Gastrocnemius medialis (tissue), 4 donors: ENCODE results near the gene SMYD1. TPM values are rescaled to one million over a fixed set of nuclear protein-coding genes. Genes with fewer than 3 reads are reported as not detected.

Source experiments
- ATAC-seq, 2 donors: fragments of 150-250 bp; one replicate each; pipeline ENCODE4 v1.9.1; 2016
- DNase-seq, 2 donors: peaks; one replicate each; pipeline ENCODE4 v3.0.0-alpha.2; 2019
- H3K27ac ChIP-seq, 4 donors: fragments of 200-600 bp; sonication (generic); 1 replicate in 1 of 4; 2 replicates in 3 of 4; pipeline ENCODE4 v1.5.1; 2016 to 2018; ENCODE audit warnings: mild to moderate bottlenecking in 2 of 4, moderate library complexity in 1 of 4
- H3K27me3 ChIP-seq, 3 donors: fragments of 200-600 bp; sonication (generic) in 2 of 3; 1 replicate in 1 of 3; 2 replicates in 2 of 3; pipeline versions ENCODE4 v1.5.1 to v1.6.0; 2016 to 2019; ENCODE audit warnings: mild to moderate bottlenecking in 1 of 3, moderate library complexity in 1 of 3
- H3K36me3 ChIP-seq, 2 donors: fragments of 200-600 bp; sonication (generic) in 1 of 2; one replicate each; pipeline ENCODE4 v1.5.1; 2017 to 2018
- H3K4me1 ChIP-seq, 2 donors: fragments of 200-600 bp; sonication (generic) in 1 of 2; one replicate each; pipeline ENCODE4 v1.5.1; 2016 to 2017; ENCODE audit warnings: mild to moderate bottlenecking in 2 of 2
- H3K4me3 ChIP-seq, 4 donors: fragments of 200-600 bp; sonication (generic) in 3 of 4; 1 replicate in 1 of 4; 2 replicates in 3 of 4; pipeline ENCODE4 v1.5.1; 2016 to 2019; ENCODE audit warnings: mild to moderate bottlenecking in 2 of 4
- H3K9me3 ChIP-seq, 3 donors: fragments of 200-600 bp; sonication (generic) in 2 of 3; 1 replicate in 1 of 3; 2 replicates in 2 of 3; pipeline ENCODE4 v1.5.1; 2016 to 2019
- POLR2A ChIP-seq, 2 donors: fragments of 450-650 bp; IDR thresholded peaks; one replicate each; pipeline ENCODE4 v1.6.1; 2017; ENCODE audit warnings: antibody characterized with exemption in 2 of 2, mild to moderate bottlenecking in 2 of 2, moderate library complexity in 2 of 2
- in situ Hi-C, 4 donors: fragments of 200-750 bp; cut with MboI; loops; one replicate each; pipeline versions ENCODE4 v1.15.0 to v1.8.0; 2017; ENCODE audit warnings: low sequenced_read_pairs in 4 of 4
- intact Hi-C: fragments of 100-400 bp; cut with DNase I; formaldehyde crosslinking; loops from one replicate; pipeline ENCODE4 v1.15.1; 2023; ENCODE audit warnings: low total_unique reads
- total RNA-seq, 4 donors: library from RNA; depleted of rRNA; stranded (reverse); fragments of >200 nt; gene quantifications; one replicate each; pipeline versions ENCODE4 v1.1.0 to v1.2.3, GENCODE V29; 2016
- TF ChIP-seq, protein P1 (sequence below), 5 experiments: fragments of 450-650 bp in 3 of 5; fragments of 200-600 bp in 2 of 5; sonication (generic) in 2 of 5; IDR thresholded peaks in 4 of 5; conservative IDR thresholded peaks in 1 of 5; 1 replicate in 4 of 5; 2 replicates in 1 of 5; pipeline ENCODE4 v1.5.1; 2016 to 2019; ENCODE audit warnings: antibody characterized with exemption in 5 of 5, mild to moderate bottlenecking in 3 of 5, moderate library complexity in 3 of 5

The SMYD1 gene
- total RNA-seq, 4 donors from 2014 or later: 107 to 214 (median 147) TPM

- H3K36me3 ChIP-seq: peaks cover 0 to 15% of the 10 kb centered on the region in 2 donors
- in situ Hi-C loops: no loop called here
- intact Hi-C loops: no loop called here
Measured at GRCh38 chr2:88022669-88022921, 45.0 kb upstream of the SMYD1 start.

DNA sequence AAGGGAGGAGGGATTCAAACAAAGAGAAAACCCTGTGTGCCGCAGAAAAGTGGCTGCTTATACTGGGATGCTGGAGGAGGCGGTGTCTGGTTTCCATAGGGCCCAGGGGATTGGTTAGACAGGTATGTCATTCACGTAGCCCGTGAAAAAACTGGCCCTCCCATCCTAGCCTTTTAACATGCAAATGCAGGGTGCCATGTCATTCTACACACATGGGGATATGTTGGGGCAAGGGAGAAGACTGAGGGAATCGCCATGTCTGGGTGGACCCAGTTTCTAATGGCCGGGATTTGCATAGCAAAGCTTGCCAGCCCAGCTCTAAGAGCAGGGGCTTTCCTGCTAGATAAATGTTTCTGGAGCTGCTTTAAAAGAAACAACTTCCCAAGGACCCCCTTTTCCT is 43.1 kb upstream of the SMYD1 start:
- TF ChIP-seq, protein P1, sequence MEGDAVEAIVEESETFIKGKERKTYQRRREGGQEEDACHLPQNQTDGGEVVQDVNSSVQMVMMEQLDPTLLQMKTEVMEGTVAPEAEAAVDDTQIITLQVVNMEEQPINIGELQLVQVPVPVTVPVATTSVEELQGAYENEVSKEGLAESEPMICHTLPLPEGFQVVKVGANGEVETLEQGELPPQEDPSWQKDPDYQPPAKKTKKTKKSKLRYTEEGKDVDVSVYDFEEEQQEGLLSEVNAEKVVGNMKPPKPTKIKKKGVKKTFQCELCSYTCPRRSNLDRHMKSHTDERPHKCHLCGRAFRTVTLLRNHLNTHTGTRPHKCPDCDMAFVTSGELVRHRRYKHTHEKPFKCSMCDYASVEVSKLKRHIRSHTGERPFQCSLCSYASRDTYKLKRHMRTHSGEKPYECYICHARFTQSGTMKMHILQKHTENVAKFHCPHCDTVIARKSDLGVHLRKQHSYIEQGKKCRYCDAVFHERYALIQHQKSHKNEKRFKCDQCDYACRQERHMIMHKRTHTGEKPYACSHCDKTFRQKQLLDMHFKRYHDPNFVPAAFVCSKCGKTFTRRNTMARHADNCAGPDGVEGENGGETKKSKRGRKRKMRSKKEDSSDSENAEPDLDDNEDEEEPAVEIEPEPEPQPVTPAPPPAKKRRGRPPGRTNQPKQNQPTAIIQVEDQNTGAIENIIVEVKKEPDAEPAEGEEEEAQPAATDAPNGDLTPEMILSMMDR (IDR thresholded peaks at IDR 0.05 in 4 of 5, conservative IDR thresholded peaks at IDR 0.05 in 1 of 5): no peak
- no peak for TF ChIP-seq POLR2A (IDR thresholded peaks at IDR 0.05)
- H3K9me3 ChIP-seq: no peaks in the 10 kb centered on the region
- H3K27me3 ChIP-seq: no peaks in the 10 kb centered on the region
- DNase-seq (no peak), ATAC-seq (no peak)
- H3K4me1 ChIP-seq: no peaks in the 10 kb centered on the region
- in situ Hi-C loops: no loop called here
- H3K36me3 ChIP-seq: peaks cover 0 to 31% of the 10 kb centered on the region in 2 donors
- intact Hi-C loops: no loop called here
- H3K4me3 ChIP-seq: no peak overlapping the region
- H3K27ac ChIP-seq: no peak overlapping the region

More at GRCh38 chr2:88022669-88022921, 45.0 kb upstream of the SMYD1 start:
- ATAC-seq: no peak
- no peak overlapping the region for H3K4me3 ChIP-seq
- no peaks in the 10 kb centered on the region for H3K27me3 ChIP-seq
- H3K27ac ChIP-seq: no peak overlapping the region
- H3K9me3 ChIP-seq: no peaks in the 10 kb centered on the region
- no peak for DNase-seq
- TF ChIP-seq, protein P1 (IDR thresholded peaks at IDR 0.05 in 4 of 5, conservative IDR thresholded peaks at IDR 0.05 in 1 of 5): no peak
- no peak for TF ChIP-seq POLR2A (IDR thresholded peaks at IDR 0.05)
- no peaks in the 10 kb centered on the region for H3K4me1 ChIP-seq

DNA sequence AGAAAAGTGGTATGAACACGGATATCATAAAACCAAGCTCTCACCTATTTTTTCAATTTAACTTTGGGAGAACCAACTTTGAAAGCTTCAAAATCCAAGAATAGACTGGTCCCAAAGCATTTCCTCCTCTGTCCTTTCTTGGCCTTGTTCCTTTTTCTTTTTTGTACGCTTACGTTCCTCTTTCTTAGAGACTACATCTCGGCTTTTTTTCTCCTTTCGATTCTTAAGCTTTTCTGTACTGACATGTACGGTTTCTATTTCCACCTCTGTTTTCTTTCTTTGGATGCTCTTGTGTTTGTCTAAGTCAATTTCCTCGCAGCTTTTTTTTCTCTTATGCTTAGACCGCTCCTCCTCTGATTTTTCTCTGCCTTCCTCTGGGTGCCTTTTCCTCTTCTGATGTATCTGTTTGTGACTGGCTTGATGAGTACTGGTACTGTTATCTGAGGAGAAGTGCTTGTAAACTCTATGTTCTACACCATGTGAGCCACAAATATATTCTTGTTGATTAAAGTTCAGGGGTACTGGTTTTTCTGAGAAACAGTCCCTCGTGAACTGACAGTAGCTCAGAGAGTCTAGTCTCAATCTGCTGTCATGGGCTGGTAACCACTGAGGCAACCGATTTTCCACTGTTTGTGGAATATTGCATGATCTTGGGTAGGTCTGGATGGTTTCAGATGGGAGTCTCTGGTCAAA is 39.8 kb upstream of the SMYD1 start:
- no peak overlapping the region for H3K27ac ChIP-seq
- H3K27me3 ChIP-seq: no peaks in the 10 kb centered on the region
- H3K4me1 ChIP-seq: no peaks in the 10 kb centered on the region
- no peak for DNase-seq
- in situ Hi-C loops (no loop called here), intact Hi-C loops (no loop called here)
- no peak overlapping the region for H3K4me3 ChIP-seq
- H3K9me3 ChIP-seq: no peaks in the 10 kb centered on the region
- no peak for TF ChIP-seq POLR2A (IDR thresholded peaks at IDR 0.05)
- TF ChIP-seq, protein P1 (IDR thresholded peaks at IDR 0.05 in 4 of 5, conservative IDR thresholded peaks at IDR 0.05 in 1 of 5): no peak
- peaks cover 0 to 51% of the 10 kb centered on the region in 2 donors for H3K36me3 ChIP-seq
- no peak for ATAC-seq

- Histone ChIP-seq H3K4me1 (no peaks in the 10 kb centered on the region), H3K36me3 (peaks cover 0 to 59% of the 10 kb centered on the region in 2 donors), H3K9me3 (no peaks in the 10 kb centered on the region), H3K27me3 (no peaks in the 10 kb centered on the region), H3K27ac (no peak overlapping the region), H3K4me3 (no peak overlapping the region)
- intact Hi-C loops (no loop called here), in situ Hi-C loops (no loop called here)
- ATAC-seq: no peak
- DNase-seq: no peak
- TF ChIP-seq POLR2A (IDR thresholded peaks at IDR 0.05): no peak
- TF ChIP-seq, protein P1 (IDR thresholded peaks at IDR 0.05 in 4 of 5, conservative IDR thresholded peaks at IDR 0.05 in 1 of 5): no peak
Measured at GRCh38 chr2:88028931-88029330, 38.7 kb upstream of the SMYD1 start.
